CD4-positive, alpha-beta T cell treated with Interleukin-17A for 4 hours (primary cell): ENCODE data around the gene AHCTF1.

ENCODE experiments used
- DNase-seq: peaks from one replicate; pipeline ENCODE4 v3.0.0-alpha.2; 2020; ENCODE audit warnings: mixed read lengths

AHCTF1 gene

GRCh38 chr1:246798606-246799496 lies 132.9 kb downstream of the AHCTF1 start:
- no peak for DNase-seq

- DNase-seq, result no peak
Observed at GRCh38 chr1:246798107-246798506, 133.6 kb downstream of the AHCTF1 start.

GRCh38 chr1:246797597-246797996 lies 134.2 kb downstream of the AHCTF1 start:
- no peak for DNase-seq

- DNase-seq, result no peak
Observed at GRCh38 chr1:246797157-246797556, 134.6 kb downstream of the AHCTF1 start.

- DNase-seq, result no peak
Observed at GRCh38 chr1:246795906-246796694, 135.6 kb downstream of the AHCTF1 start.

GRCh38 chr1:246794828-246795671 lies 136.7 kb downstream of the AHCTF1 start:
- no peak for DNase-seq

- DNase-seq, result no peak
Observed at GRCh38 chr1:246794048-246794827, 137.5 kb downstream of the AHCTF1 start.

GRCh38 chr1:246793356-246793896 lies 138.3 kb downstream of the AHCTF1 start:
- no peak for DNase-seq

GRCh38 chr1:246792603-246793002 lies 139.1 kb downstream of the AHCTF1 start:
- DNase-seq, result no peak

GRCh38 chr1:246791303-246791918 lies 140.3 kb downstream of the AHCTF1 start:
- no peak for DNase-seq

GRCh38 chr1:246790833-246791232 lies 140.9 kb downstream of the AHCTF1 start:
- DNase-seq, result no peak

GRCh38 chr1:246790364-246790763 lies 141.4 kb downstream of the AHCTF1 start:
- no peak for DNase-seq

GRCh38 chr1:246789454-246790339 lies 142.1 kb downstream of the AHCTF1 start:
- no peak for DNase-seq
